Heart left ventricle (tissue), 16 donors: Measurements from ENCODE around the gene ASH1L. TPM values are rescaled to one million over a fixed set of nuclear protein-coding genes. Genes with fewer than 3 reads are reported as not detected.
"Not testable (repeated sequence)": the region's sequence is repeated elsewhere in the genome, so short reads cannot be mapped to it uniquely, and the experiment has no call there.

Experiments used
- ATAC-seq, 4 donors: fragments of 200-7000 bp; cut with Tn5 transposase; one replicate each; pipeline ENCODE4 v1.9.1; 2020 to 2022; ENCODE audit warnings: moderate library complexity in 4 of 4, mild to moderate bottlenecking in 3 of 4, moderate number of reproducible peaks in 1 of 4
- DNase-seq, 5 donors: peaks; one replicate each; pipeline ENCODE4 v3.0.0-alpha.2; 2020
- H3K27ac ChIP-seq, 12 donors: fragments of 200-600 bp; sonication (generic) in 4 of 12; one replicate each; pipeline versions ENCODE4 v1.5.0 to v1.8.0; 2016 to 2022; ENCODE audit warnings: mild to moderate bottlenecking in 2 of 12
- H3K27me3 ChIP-seq, 9 donors: fragments of 200-600 bp; sonication (generic) in 2 of 9; one replicate each; pipeline versions ENCODE4 v1.5.1 to v1.8.0; 2016 to 2022; ENCODE audit warnings: mild to moderate bottlenecking in 3 of 9
- H3K36me3 ChIP-seq, 9 donors: fragments of 200-600 bp; sonication (generic) in 2 of 9; one replicate each; pipeline versions ENCODE4 v1.5.0 to v1.8.0; 2018 to 2022; ENCODE audit warnings: mild to moderate bottlenecking in 2 of 9
- H3K4me1 ChIP-seq, 12 donors: fragments of 200-600 bp; sonication (generic) in 4 of 12; one replicate each; pipeline versions ENCODE4 v1.5.0 to v1.8.0; 2016 to 2022; ENCODE audit warnings: mild to moderate bottlenecking in 3 of 12
- H3K4me3 ChIP-seq, 12 donors: fragments of 200-600 bp; sonication (generic) in 4 of 12; one replicate each; pipeline versions ENCODE4 v1.5.0 to v1.8.0; 2017 to 2022; ENCODE audit warnings: mild to moderate bottlenecking in 9 of 12, moderate library complexity in 4 of 12
- H3K9me3 ChIP-seq, 12 donors: fragments of 200-600 bp; sonication (generic) in 4 of 12; one replicate each; pipeline versions ENCODE4 v1.5.0 to v1.8.0; 2016 to 2022; ENCODE audit warnings: mild to moderate bottlenecking in 1 of 12
- CTCF ChIP-seq, 12 donors: fragments of 200-600 bp; sonication (generic) in 4 of 12; IDR thresholded peaks; one replicate each; pipeline versions ENCODE4 v1.5.0 to v1.8.0; 2018 to 2022; ENCODE audit warnings: antibody characterized with exemption in 12 of 12, mild to moderate bottlenecking in 5 of 12
- POLR2A ChIP-seq, 2 donors: fragments of 450-650 bp; IDR thresholded peaks; one replicate each; pipeline ENCODE4 v1.6.1; 2017; ENCODE audit warnings: antibody characterized with exemption in 2 of 2, mild to moderate bottlenecking in 2 of 2, moderate library complexity in 2 of 2
- WGBS, 4 donors: extraction: QIAGEN DNeasy Blood & Tissue Kit in 2 of 4; methylation state at CpG; one replicate each; pipeline versions ENCODE4 v1.1.5 to v1.1.7; 2013 to 2018; 5-methylcytosine and 5-hydroxymethylcytosine counted together
- intact Hi-C, 10 donors: fragments of 100-400 bp; cut with DNase I; formaldehyde crosslinking; loops; one replicate each; pipeline versions ENCODE4 v1.11.1 to v1.14.2; 2022
- polyA plus RNA-seq, 2 donors: library from polyadenylated mRNA; stranded (reverse); fragments of 200-250 nt; gene quantifications; one replicate each; pipeline ENCODE4 v1.2.3, GENCODE V29; 2013
- total RNA-seq, 9 donors: library from RNA; depleted of rRNA in 2 of 9; stranded (reverse); fragments of >200 nt in 2 of 9; fragmentation: NEBNext Ultra II Directional in 3 of 9; extraction: Animal tissue kit (Norgen Biotek cat#: 25700) in 3 of 9; gene quantifications; one replicate each; pipeline versions ENCODE4 v1.1.0 to v1.2.4, GENCODE V29; 2016 to 2023
- donor health status: ischemic (EF 13 %, LVEDD 7.1; RV severe dilation, severe dysfunction).
- donor health status: healthy with polysubstance abuse.
- donor health status: DM: no; HTN: yes; CAD: no.
- donor health status: DM: no; HTN: no; CAD: no.
- donor health status: ischemic (EF 25% LVEDD 6.9; RV normal size, moderate dysfunction).
- donor health status: ischemic (EF 25% LVEDD 5.7; RV mildly dilated, moderate dysfunction).
- donor health status: healthy.
- donor health status: DM: yes; HTN: yes; CAD: no.
- donor health status: ischemic (EF 35%, LVEDD 5.7; RV mildly dilated, moderate dysfunction).
- donor health status: nonischemic (EF 11% LVEDD 7.7; RV severe dilation, severe dysfunction).
- donor health status: DM: yes; HTN: yes; CAD: no.
- donor health status: PGD.
- donor health status: ischemic (EF 29% LVEDD 5.4; RV normal size, mild dysfunction).
- donor health status: nonischemic (EF 23%, LVEDD 6.1; RV moderate dilation, normal function).

The ASH1L gene
- total and polyA plus RNA-seq, 11 donors = 9.3 to 56.0 (median 43.7) TPM

GRCh38 chr1:155507945-155508344 lies 54.7 kb downstream of the ASH1L start:
- 61 to 80% (median 65%) methylated on average over 2 of the region's 2 CpGs for WGBS, 4 donors
- H3K36me3 ChIP-seq = peaks cover 0 to 16% (median 3%) of the 10 kb centered on the region in 9 donors
- no peak for DNase-seq
- H3K27me3 ChIP-seq = no peaks in the 10 kb centered on the region
- H3K4me3 ChIP-seq = no peak overlapping the region
- ATAC-seq = no peak
- no peaks in the 10 kb centered on the region for H3K9me3 ChIP-seq
- intact Hi-C loops = loop anchor here in 3 of 10 donors (5.0 to 10.0 kb wide), 4 partner anchors 46 to 253 kb away; partner anchors contain the start of genes ENTREP3 (in 2 of the 3) and ASH1L (in 1 of the 3)
- TF ChIP-seq POLR2A (IDR thresholded peaks at IDR 0.05) (no peak), CTCF (IDR thresholded peaks at IDR 0.05) (no peak)
- peak overlapping the region in 3 of 12 donors; percentile 14 to 33 (median 20) for H3K27ac ChIP-seq
- peaks cover 0 to 24% (median 11%) of the 10 kb centered on the region in 12 donors for H3K4me1 ChIP-seq

- peaks cover 0 to 20% (median 13%) of the 10 kb centered on the region in 12 donors for H3K4me1 ChIP-seq
- intact Hi-C loops = loop anchor here in 3 of 10 donors (5.0 to 10.0 kb wide), 4 partner anchors 44 to 251 kb away; partner anchors contain the start of genes ENTREP3 (in 2 of the 3) and ASH1L (in 1 of the 3)
- DNase-seq, H3K27me3 ChIP-seq, H3K9me3 ChIP-seq, H3K36me3 ChIP-seq, ATAC-seq, H3K4me3 ChIP-seq, H3K27ac ChIP-seq: not testable (repeated sequence)
- WGBS, 4 donors = 93 to 100% (median 98%) methylated on average over 3 of the region's 3 CpGs
Measured at GRCh38 chr1:155505963-155506362, 56.6 kb downstream of the ASH1L start.

- DNase-seq (no peak), ATAC-seq (peak in 2 of 4 donors; percentile 42 to 45)
- WGBS, 4 donors = 49 to 55% (median 53%) methylated on average over 5 of the region's 5 CpGs
- H3K4me1 ChIP-seq = peaks cover 0 to 37% (median 24%) of the 10 kb centered on the region in 12 donors
- no peaks in the 10 kb centered on the region for H3K27me3 ChIP-seq
- intact Hi-C loops = loop anchor here in 2 of 10 donors (10.0 kb wide), 2 partner anchors 169 to 249 kb away; partner anchors contain the start of gene ENTREP3 (in 2 of the 2)
- TF ChIP-seq CTCF (IDR thresholded peaks at IDR 0.05) (peak in 10 of 12 donors; percentile 27 to 50 (median 34)), POLR2A (IDR thresholded peaks at IDR 0.05) (no peak)
- peaks cover 0 to 8% (median 0%) of the 10 kb centered on the region in 9 donors for H3K36me3 ChIP-seq
- no peak overlapping the region for H3K4me3 ChIP-seq
- no peaks in the 10 kb centered on the region for H3K9me3 ChIP-seq
- no peak overlapping the region for H3K27ac ChIP-seq
Measured at GRCh38 chr1:155504207-155504606, 58.4 kb downstream of the ASH1L start.

GRCh38 chr1:155499953-155500639 lies 62.5 kb downstream of the ASH1L start:
- DNase-seq = no peak
- no peaks in the 10 kb centered on the region for H3K36me3 ChIP-seq
- TF ChIP-seq CTCF (IDR thresholded peaks at IDR 0.05) = no peak
- no peak for TF ChIP-seq POLR2A (IDR thresholded peaks at IDR 0.05)
- peak; percentile 27 to 87 (median 80) for ATAC-seq
- H3K27me3 ChIP-seq = no peaks in the 10 kb centered on the region
- H3K4me3 ChIP-seq = peak overlapping the region in 4 of 12 donors; percentile 2 to 16 (median 4)
- 38 to 47% (median 45%) methylated on average over 5 of the region's 5 CpGs for WGBS, 4 donors
- intact Hi-C loops = loop anchor here in 2 of 10 donors (10.0 kb wide), 2 partner anchors 165 to 245 kb away; partner anchors contain the start of gene ENTREP3 (in 2 of the 2)
- H3K4me1 ChIP-seq = peaks cover 0 to 34% (median 12%) of the 10 kb centered on the region in 12 donors
- no peaks in the 10 kb centered on the region for H3K9me3 ChIP-seq
- H3K27ac ChIP-seq = peak overlapping the region in 2 of 12 donors; percentile 1 to 68
